Measurements from ENCODE around the gene SLC46A1. TPM values are rescaled to one million over a fixed set of nuclear protein-coding genes. Genes with fewer than 3 reads are reported as not detected.

The SLC46A1 gene
- total and polyA plus RNA-seq, 2 of the 13 experiments (the other 11 are each of a cell fraction or from before 2014, with no cell fraction given): 19.6 to 22.6 TPM

DNA sequence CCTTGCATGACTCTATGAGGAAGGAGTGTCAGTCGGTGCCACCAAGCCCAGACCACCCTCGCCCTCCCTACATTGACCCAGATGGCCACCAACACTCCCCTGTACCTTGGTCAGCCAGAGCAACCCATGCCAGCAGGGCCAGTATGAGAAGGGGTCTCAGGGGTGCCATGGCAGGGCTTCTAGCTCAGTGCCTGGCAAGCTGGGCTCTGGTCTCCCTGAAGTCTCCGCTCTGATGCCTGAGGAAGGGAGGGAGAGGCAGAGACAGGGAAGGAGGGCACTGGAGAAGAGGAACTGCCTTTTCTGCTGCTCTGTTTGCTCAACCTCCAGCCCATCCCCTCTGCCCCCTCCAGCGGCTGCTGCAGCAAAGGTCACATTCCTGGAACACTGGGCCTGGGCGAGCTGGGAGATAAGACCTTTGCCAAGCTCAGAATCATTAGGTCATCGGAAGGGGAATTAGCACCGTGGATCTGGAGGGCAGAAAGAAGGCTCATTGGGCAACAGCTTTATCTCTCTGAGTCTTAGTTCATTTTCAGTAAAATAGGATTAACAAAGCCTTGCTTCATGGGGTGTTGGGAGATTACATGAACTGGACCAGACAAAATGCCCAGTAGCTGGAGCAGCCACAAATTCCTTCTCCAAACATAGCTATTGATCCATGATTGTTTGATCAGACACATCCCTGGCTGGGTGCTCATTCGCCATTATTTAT lies 35.8 kb downstream of the SLC46A1 start, which contains the start of gene VTN (continued):
- peak; percentile 94 for TF ChIP-seq MTA1 (CRISPR knock-in tag; IDR thresholded peaks at IDR 0.05; ENCODE audit: borderline replicate concordance)
- TF ChIP-seq NR2C2 (CRISPR knock-in tag; IDR thresholded peaks at IDR 0.05; ENCODE audit: borderline replicate concordance): peak; percentile 89
- TF ChIP-seq ADNP (CRISPR knock-in tag; IDR thresholded peaks at IDR 0.05): no peak
- TF ChIP-seq ELF3 (CRISPR knock-in tag; IDR thresholded peaks at IDR 0.05): peak; percentile 94
- TF ChIP-seq ZNF335 (CRISPR knock-in tag; IDR thresholded peaks at IDR 0.05): peak; percentile 67
- peak; percentile 35; the same call in 1 of the 2 replicates for TF ChIP-seq ZNF317 (CRISPR knock-in tag; IDR thresholded peaks at IDR 0.05)
- TF ChIP-seq IKZF1 (IDR thresholded peaks at IDR 0.05): no peak
- peak; percentile 44; the same call in 1 of the 2 replicates for TF ChIP-seq NR0B2 (CRISPR knock-in tag; IDR thresholded peaks at IDR 0.05)
- 0 out of 2 replicates have a peak, but pooled peaks have one; percentile 5 for TF ChIP-seq ZNF576 (CRISPR knock-in tag; IDR thresholded peaks at IDR 0.05)
- peak; percentile 34; the same call in 1 of the 2 replicates for TF ChIP-seq TGIF2 (CRISPR knock-in tag; IDR thresholded peaks at IDR 0.05)
- peak; percentile 53; the same call in 1 of the 2 replicates for TF ChIP-seq TAF1 (CRISPR knock-in tag; IDR thresholded peaks at IDR 0.05)
- no peak for TF ChIP-seq NFE2 (CRISPR knock-in tag; IDR thresholded peaks at IDR 0.05)
- peak; percentile 52; the same call in 1 of the 2 replicates for TF ChIP-seq ZNF589 (CRISPR knock-in tag; conservative IDR thresholded peaks at IDR 0.05)
- peak; percentile 85; the same call in 1 of the 2 replicates for TF ChIP-seq CBX5 (CRISPR knock-in tag; IDR thresholded peaks at IDR 0.05; ENCODE audit: borderline replicate concordance)
- TF ChIP-seq AHDC1 (CRISPR knock-in tag; IDR thresholded peaks at IDR 0.05; ENCODE audit: borderline replicate concordance): peak; percentile 80
- TF ChIP-seq, protein P1, sequence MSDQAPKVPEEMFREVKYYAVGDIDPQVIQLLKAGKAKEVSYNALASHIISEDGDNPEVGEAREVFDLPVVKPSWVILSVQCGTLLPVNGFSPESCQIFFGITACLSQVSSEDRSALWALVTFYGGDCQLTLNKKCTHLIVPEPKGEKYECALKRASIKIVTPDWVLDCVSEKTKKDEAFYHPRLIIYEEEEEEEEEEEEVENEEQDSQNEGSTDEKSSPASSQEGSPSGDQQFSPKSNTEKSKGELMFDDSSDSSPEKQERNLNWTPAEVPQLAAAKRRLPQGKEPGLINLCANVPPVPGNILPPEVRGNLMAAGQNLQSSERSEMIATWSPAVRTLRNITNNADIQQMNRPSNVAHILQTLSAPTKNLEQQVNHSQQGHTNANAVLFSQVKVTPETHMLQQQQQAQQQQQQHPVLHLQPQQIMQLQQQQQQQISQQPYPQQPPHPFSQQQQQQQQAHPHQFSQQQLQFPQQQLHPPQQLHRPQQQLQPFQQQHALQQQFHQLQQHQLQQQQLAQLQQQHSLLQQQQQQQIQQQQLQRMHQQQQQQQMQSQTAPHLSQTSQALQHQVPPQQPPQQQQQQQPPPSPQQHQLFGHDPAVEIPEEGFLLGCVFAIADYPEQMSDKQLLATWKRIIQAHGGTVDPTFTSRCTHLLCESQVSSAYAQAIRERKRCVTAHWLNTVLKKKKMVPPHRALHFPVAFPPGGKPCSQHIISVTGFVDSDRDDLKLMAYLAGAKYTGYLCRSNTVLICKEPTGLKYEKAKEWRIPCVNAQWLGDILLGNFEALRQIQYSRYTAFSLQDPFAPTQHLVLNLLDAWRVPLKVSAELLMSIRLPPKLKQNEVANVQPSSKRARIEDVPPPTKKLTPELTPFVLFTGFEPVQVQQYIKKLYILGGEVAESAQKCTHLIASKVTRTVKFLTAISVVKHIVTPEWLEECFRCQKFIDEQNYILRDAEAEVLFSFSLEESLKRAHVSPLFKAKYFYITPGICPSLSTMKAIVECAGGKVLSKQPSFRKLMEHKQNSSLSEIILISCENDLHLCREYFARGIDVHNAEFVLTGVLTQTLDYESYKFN (CRISPR knock-in tag; conservative IDR thresholded peaks at IDR 0.05): peak; percentile 99
- TF ChIP-seq MIXL1 (CRISPR knock-in tag; IDR thresholded peaks at IDR 0.05): peak; percentile 80; the same call in 1 of the 2 replicates
- peak; percentile 52 to 82; a peak in 3 of 4 replicates for TF ChIP-seq POLR2A (IDR thresholded peaks at IDR 0.05; ENCODE audit: insufficient read depth in 1 of 2, low read depth in 2 of 2, low read length in 2 of 2)
- TF ChIP-seq ZNF513 (CRISPR knock-in tag; conservative IDR thresholded peaks at IDR 0.05): 0 out of 2 replicates have a peak, but pooled peaks have one; percentile 21
